Measurements from ENCODE around the gene DAO.
A peak's percentile ranks its signal among the peaks of the same experiment; 100 is the strongest.
"Not testable (repeated sequence)": the region's sequence is repeated elsewhere in the genome, so short reads cannot be mapped to it uniquely, and the experiment has no call there.

Gene DAO

GRCh38 chr12:108879615-108880254 is at the start of gene DAO:
Gene DAO (plus strand): TSS chr12:108880092. CDS start chr12:108885007, 4,915 bp downstream.
- FAIRE-seq = no peak

GRCh38 chr12:108831309-108831991 is 48.4 kb upstream of the DAO start:
- FAIRE-seq (no peak), DNase-seq (ENCODE audit: insufficient read length, low spot score) (no peak)

More at GRCh38 chr12:108879615-108880254, at the start of gene DAO:
- DNase-seq (ENCODE audit: insufficient read length, low spot score) = no peak

GRCh38 chr12:108832208-108832607 is 47.7 kb upstream of the DAO start:
- DNase-seq (ENCODE audit: insufficient read length, low spot score) (no peak), FAIRE-seq (no peak)

GRCh38 chr12:108832730-108833354 is 47.0 kb upstream of the DAO start:
- FAIRE-seq (no peak), DNase-seq (ENCODE audit: insufficient read length, low spot score) (peak; percentile 56)

GRCh38 chr12:108833355-108833733 is 46.5 kb upstream of the DAO start:
- DNase-seq (ENCODE audit: insufficient read length, low spot score) (peak; percentile 79), FAIRE-seq (no peak)

- DNase-seq (ENCODE audit: insufficient read length, low spot score) = no peak
- FAIRE-seq = no peak
These were observed 46.0 kb upstream of the DAO start for GRCh38 chr12:108833757-108834472.

- no peak for DNase-seq (ENCODE audit: insufficient read length, low spot score)
- no peak for FAIRE-seq
These were observed 43.8 kb upstream of the DAO start for GRCh38 chr12:108835860-108836634.

GRCh38 chr12:108837239-108837638 is 42.7 kb upstream of the DAO start:
- DNase-seq (ENCODE audit: insufficient read length, low spot score) = no peak

GRCh38 chr12:108837680-108838079 is 42.2 kb upstream of the DAO start:
- no peak for FAIRE-seq
- DNase-seq (ENCODE audit: insufficient read length, low spot score) = no peak

More at GRCh38 chr12:108837239-108837638, 42.7 kb upstream of the DAO start:
- no peak for FAIRE-seq

GRCh38 chr12:108838194-108839017 is 41.5 kb upstream of the DAO start:
- peak; percentile 94 for DNase-seq (ENCODE audit: insufficient read length, low spot score)
- peak; percentile 90 for FAIRE-seq

- FAIRE-seq (no peak), DNase-seq (ENCODE audit: insufficient read length, low spot score) (no peak)
These were observed 40.6 kb upstream of the DAO start for GRCh38 chr12:108839018-108839889.

GRCh38 chr12:108839890-108840230 is 40.0 kb upstream of the DAO start:
- DNase-seq (ENCODE audit: insufficient read length, low spot score) (no peak), FAIRE-seq (no peak)

- DNase-seq (ENCODE audit: insufficient read length, low spot score) (no peak), FAIRE-seq (no peak)
These were observed 39.1 kb upstream of the DAO start for GRCh38 chr12:108840605-108841332.

- not testable (repeated sequence) for DNase-seq (ENCODE audit: insufficient read length, low spot score); FAIRE-seq
These were observed 38.1 kb upstream of the DAO start for GRCh38 chr12:108841825-108842224.

- FAIRE-seq (no peak), DNase-seq (ENCODE audit: insufficient read length, low spot score) (no peak)
These were observed 37.5 kb upstream of the DAO start for GRCh38 chr12:108842361-108842760.

GRCh38 chr12:108843187-108843586 is 36.7 kb upstream of the DAO start:
- no peak for FAIRE-seq

GRCh38 chr12:108845696-108846095 is 34.2 kb upstream of the DAO start:
- no peak for DNase-seq (ENCODE audit: insufficient read length, low spot score)
- no peak for FAIRE-seq

More at GRCh38 chr12:108843187-108843586, 36.7 kb upstream of the DAO start:
- DNase-seq (ENCODE audit: insufficient read length, low spot score) = no peak

- no peak for FAIRE-seq
- no peak for DNase-seq (ENCODE audit: insufficient read length, low spot score)
These were observed 33.6 kb upstream of the DAO start for GRCh38 chr12:108846290-108846701.
